K562 (cell line): Measurements from ENCODE around the gene VAPB. TPM values are rescaled to one million over a fixed set of nuclear protein-coding genes. Genes with fewer than 3 reads are reported as not detected.

ENCODE experiments used
- ATF1 ChIP-seq, 2 experiments: fragments of 450-650 bp in 1 of 2; IDR thresholded peaks; 2 replicates each; pipeline ENCODE4 v1.6.1; 2016; ENCODE audit warnings: missing compliant biosample characterization in 1 of 2, missing genetic modification characterization in 1 of 2
- BRF2 ChIP-seq: IDR thresholded peaks from 3 replicates; pipeline ENCODE4 v1.6.1; 2011; ENCODE audit warnings: borderline replicate concordance, mild to moderate bottlenecking; ENCODE audit not compliant: insufficient read length, insufficient read depth
- CEBPB ChIP-seq: fragments of 450-650 bp; IDR thresholded peaks from 2 replicates; pipeline ENCODE4 v1.6.1; 2016; ENCODE audit warnings: missing genetic modification characterization, missing compliant biosample characterization
- DPF2 ChIP-seq: fragments of 450-650 bp; IDR thresholded peaks from 2 replicates; pipeline ENCODE4 v1.6.1; 2016
- ETV1 ChIP-seq: fragments of 450-650 bp; conservative IDR thresholded peaks from 2 replicates; pipeline ENCODE4 v1.6.1; 2016; ENCODE audit warnings: missing genetic modification characterization, control low read depth, low read depth, missing compliant biosample characterization
- HNRNPH1 ChIP-seq: fragments of 200-400 bp; formaldehyde crosslinking; optimal IDR thresholded peaks from 2 replicates; pipeline ENCODE3; 2017; ENCODE audit warnings: low read depth, mild to moderate bottlenecking, low read length, moderate library complexity
- JUND ChIP-seq, 2 experiments: IDR thresholded peaks; 2 replicates in 1 of 2; 3 replicates in 1 of 2; pipeline ENCODE4 v1.6.1; 2011; ENCODE audit warnings: borderline replicate concordance in 2 of 2, low read depth in 2 of 2, low read length in 2 of 2, improper control_type of control experiment in 1 of 2, missing biosample characterization in 1 of 2, missing genetic modification characterization in 1 of 2, missing genetic modification reagents in 1 of 2
- MAFG ChIP-seq: fragments of 450-650 bp; conservative IDR thresholded peaks from 2 replicates; pipeline ENCODE4 v1.6.1; 2016; ENCODE audit warnings: missing genetic modification characterization, missing compliant biosample characterization
- PML ChIP-seq: IDR thresholded peaks from 2 replicates; pipeline ENCODE4 v1.6.1; 2012; ENCODE audit warnings: low read length, inconsistent platforms
- POLR2AphosphoS5 ChIP-seq: IDR thresholded peaks from 2 replicates; pipeline ENCODE4 v1.6.1; 2011; ENCODE audit warnings: mild to moderate bottlenecking, low read depth, low read length, moderate library complexity; ENCODE audit not compliant: control insufficient read depth, insufficient read depth
- SNIP1 ChIP-seq: fragments of 450-650 bp; IDR thresholded peaks from 2 replicates; pipeline ENCODE4 v1.7.1; 2017; ENCODE audit warnings: low read depth, mild to moderate bottlenecking
- SPI1 ChIP-seq: IDR thresholded peaks from 2 replicates; pipeline ENCODE4 v1.6.1; 2011; ENCODE audit warnings: low read depth, low read length, control low read depth, borderline replicate concordance
- STAT5A ChIP-seq: IDR thresholded peaks from 2 replicates; pipeline ENCODE4 v1.6.1; 2012; ENCODE audit warnings: low read length, inconsistent platforms, borderline replicate concordance
- TAL1 ChIP-seq: fragments of 450-650 bp; IDR thresholded peaks from 2 replicates; pipeline ENCODE4 v1.6.1; 2016; ENCODE audit warnings: mild to moderate bottlenecking
- TBL1XR1 ChIP-seq, 2 experiments: IDR thresholded peaks; 2 replicates each; pipeline ENCODE4 v1.6.1; 2012; ENCODE audit warnings: improper control_type of control experiment in 2 of 2, low read length in 2 of 2, mild to moderate bottlenecking in 1 of 2
- TEAD4 ChIP-seq, 2 experiments: sonication (generic) in 1 of 2; formaldehyde crosslinking in 1 of 2; IDR thresholded peaks; 2 replicates each; pipeline versions ENCODE4 v1.6.1 to v1.8.0; 2012 to 2022; ENCODE audit warnings: borderline replicate concordance in 1 of 2, inconsistent platforms in 1 of 2, low read length in 1 of 2, mild to moderate bottlenecking in 1 of 2, missing genetic modification reagents in 1 of 2
- TRIM24 ChIP-seq, 2 experiments: fragments of 450-650 bp; IDR thresholded peaks; 2 replicates each; pipeline ENCODE4 v1.6.1; 2016
- VEZF1 ChIP-seq: fragments of 200-800 bp; sonication (Bioruptor generic); IDR thresholded peaks from 2 replicates; pipeline ENCODE4 v1.6.1; 2017; ENCODE audit warnings: missing genetic modification characterization, missing compliant biosample characterization
- ZNF263 ChIP-seq: sonication (generic); formaldehyde crosslinking; IDR thresholded peaks from 2 replicates; pipeline ENCODE4 v1.8.0; 2022; ENCODE audit warnings: mild to moderate bottlenecking, missing genetic modification reagents, borderline replicate concordance
- ZNF668 ChIP-seq: fragments of 250-450 bp; sonication (Bioruptor Pico); IDR thresholded peaks from 2 replicates; pipeline ENCODE4 v1.8.0; 2022; ENCODE audit warnings: mild to moderate bottlenecking, inconsistent platforms
- polyA plus RNA-seq, 8 experiments: library from polyadenylated mRNA; depleted of rRNA in 4 of 8; stranded (reverse) in 5 of 8; unstranded in 3 of 8; fragments of >200 nt; fragmentation: Nextera tagmentation in 2 of 8; fragmentation: Illumina TruSeq in 1 of 8; extraction: Ambion mirVana in 2 of 8; extraction: Trizol in 1 of 8; gene quantifications; 2 replicates each; pipeline versions ENCODE4 v1.2.1 to v1.2.3, GENCODE V29; 2011 to 2014; ENCODE audit warnings: inconsistent platforms in 1 of 8, missing spikeins in 1 of 8
- total RNA-seq, 7 experiments: library from RNA; depleted of rRNA in 6 of 7; stranded (reverse); fragments of >200 nt in 6 of 7; fragmentation: Illumina TruSeq in 2 of 7; extraction: Trizol in 2 of 7; gene quantifications; 2 replicates each; pipeline versions ENCODE4 v1.2.1 to v1.2.3, GENCODE V29; 2011 to 2021; ENCODE audit warnings: low replicate concordance in 1 of 7
- TF ChIP-seq, protein P1 (sequence below): fragments of 250-450 bp; sonication (Bioruptor Pico); IDR thresholded peaks from 2 replicates; pipeline ENCODE4 v1.4.0; 2020; ENCODE audit warnings: mild to moderate bottlenecking, moderate library complexity

Gene VAPB
- total and polyA plus RNA-seq, 9 of the 15 experiments (the other 6 are each of a cell fraction or from before 2014, with no cell fraction given) = 3.4 to 51.0 (median 27.9) TPM

DNA sequence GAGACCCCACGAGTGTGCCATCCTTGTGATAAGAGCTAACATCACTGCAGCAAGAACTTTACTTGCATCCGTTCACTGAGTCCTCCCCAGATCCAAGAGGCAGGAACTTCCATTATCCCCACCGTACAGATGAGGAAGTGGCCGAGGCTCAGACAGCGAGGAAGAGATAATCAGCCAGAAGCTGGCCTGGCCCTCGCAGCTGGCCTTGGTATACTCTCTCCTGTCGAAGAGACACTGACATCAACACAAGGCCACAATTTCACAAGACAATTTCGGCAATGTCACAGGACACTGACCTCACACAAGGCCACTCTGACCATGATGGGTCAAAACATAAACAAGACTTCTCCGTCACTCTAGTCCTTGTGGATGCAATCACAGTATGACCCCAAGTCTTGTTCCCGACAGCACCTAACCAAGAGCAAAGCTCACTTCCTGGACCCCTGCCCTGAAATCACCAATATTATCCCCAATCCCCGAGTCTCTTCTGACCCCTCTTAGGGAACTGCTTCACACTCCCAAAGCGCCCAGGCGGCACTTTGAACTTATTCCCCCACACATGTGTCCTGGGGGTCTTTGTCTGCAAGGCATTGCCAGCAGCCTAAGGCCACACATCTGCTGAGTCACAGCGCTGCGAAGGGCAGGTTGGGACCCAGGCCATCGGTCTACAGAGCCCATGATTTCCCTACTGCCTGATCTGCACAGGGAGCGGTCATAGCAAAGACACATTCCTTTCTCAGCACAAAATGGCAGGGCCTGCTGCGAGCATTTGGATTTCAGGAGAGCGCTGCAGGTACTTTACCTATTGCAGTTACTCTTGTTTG lies 14.8 kb upstream of the VAPB start (continued):
- TF ChIP-seq TAL1 (peak; percentile 42), POLR2AphosphoS5 (no peak), SPI1 (peak; percentile 98), PML (no peak), MAFG (tag) (peak; percentile 71), TBL1XR1 (IDR thresholded peaks at IDR 0.05; ENCODE audit: low read length in 2 of 2) (no peak), ZNF668 (no peak), HNRNPH1 (no peak), SNIP1 (no peak), STAT5A (0 out of 2 replicates have a peak, but pooled peaks have one; percentile 21), ETV1 (tag) (peak; percentile 48), TRIM24 (IDR thresholded peaks at IDR 0.05) (peak; percentile 41 to 57; a peak in 2 of 4 replicates), CEBPB (peak; percentile 53), ATF1 (CRISPR knock-in tag; IDR thresholded peaks at IDR 0.05) (no peak), ATF1 (tag; IDR thresholded peaks at IDR 0.05) (peak; percentile 55; the same call in 1 of the 2 replicates), DPF2 (peak; percentile 55), VEZF1 (CRISPR knock-in tag) (no peak; the same call in 1 of the 2 replicates), BRF2 (no peak), JUND (IDR thresholded peaks at IDR 0.05; ENCODE audit: borderline replicate concordance, low read depth, low read length) (no peak), JUND (tag; IDR thresholded peaks at IDR 0.05; ENCODE audit: borderline replicate concordance, low read depth, low read length) (0 out of 3 replicates have a peak, but pooled peaks have one; percentile 14), ZNF263 (peak; percentile 79; the same call in 1 of the 2 replicates), TEAD4 (IDR thresholded peaks at IDR 0.05; ENCODE audit: low read length) (peak; percentile 62), TEAD4 (CRISPR knock-in tag; IDR thresholded peaks at IDR 0.05; ENCODE audit: borderline replicate concordance) (no peak)
- TF ChIP-seq, protein P1, sequence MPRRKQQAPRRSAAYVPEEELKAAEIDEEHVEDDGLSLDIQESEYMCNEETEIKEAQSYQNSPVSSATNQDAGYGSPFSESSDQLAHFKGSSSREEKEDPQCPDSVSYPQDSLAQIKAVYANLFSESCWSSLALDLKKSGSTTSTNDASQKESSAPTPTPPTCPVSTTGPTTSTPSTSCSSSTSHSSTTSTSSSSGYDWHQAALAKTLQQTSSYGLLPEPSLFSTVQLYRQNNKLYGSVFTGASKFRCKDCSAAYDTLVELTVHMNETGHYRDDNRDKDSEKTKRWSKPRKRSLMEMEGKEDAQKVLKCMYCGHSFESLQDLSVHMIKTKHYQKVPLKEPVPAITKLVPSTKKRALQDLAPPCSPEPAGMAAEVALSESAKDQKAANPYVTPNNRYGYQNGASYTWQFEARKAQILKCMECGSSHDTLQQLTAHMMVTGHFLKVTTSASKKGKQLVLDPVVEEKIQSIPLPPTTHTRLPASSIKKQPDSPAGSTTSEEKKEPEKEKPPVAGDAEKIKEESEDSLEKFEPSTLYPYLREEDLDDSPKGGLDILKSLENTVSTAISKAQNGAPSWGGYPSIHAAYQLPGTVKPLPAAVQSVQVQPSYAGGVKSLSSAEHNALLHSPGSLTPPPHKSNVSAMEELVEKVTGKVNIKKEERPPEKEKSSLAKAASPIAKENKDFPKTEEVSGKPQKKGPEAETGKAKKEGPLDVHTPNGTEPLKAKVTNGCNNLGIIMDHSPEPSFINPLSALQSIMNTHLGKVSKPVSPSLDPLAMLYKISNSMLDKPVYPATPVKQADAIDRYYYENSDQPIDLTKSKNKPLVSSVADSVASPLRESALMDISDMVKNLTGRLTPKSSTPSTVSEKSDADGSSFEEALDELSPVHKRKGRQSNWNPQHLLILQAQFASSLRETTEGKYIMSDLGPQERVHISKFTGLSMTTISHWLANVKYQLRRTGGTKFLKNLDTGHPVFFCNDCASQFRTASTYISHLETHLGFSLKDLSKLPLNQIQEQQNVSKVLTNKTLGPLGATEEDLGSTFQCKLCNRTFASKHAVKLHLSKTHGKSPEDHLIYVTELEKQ (CRISPR knock-in tag) = no peak
